Measurements from ENCODE around the gene IQCN.
"Not testable (repeated sequence)": the region's sequence is repeated elsewhere in the genome, so short reads cannot be mapped to it uniquely, and the experiment has no call there.

Gene IQCN

DNA sequence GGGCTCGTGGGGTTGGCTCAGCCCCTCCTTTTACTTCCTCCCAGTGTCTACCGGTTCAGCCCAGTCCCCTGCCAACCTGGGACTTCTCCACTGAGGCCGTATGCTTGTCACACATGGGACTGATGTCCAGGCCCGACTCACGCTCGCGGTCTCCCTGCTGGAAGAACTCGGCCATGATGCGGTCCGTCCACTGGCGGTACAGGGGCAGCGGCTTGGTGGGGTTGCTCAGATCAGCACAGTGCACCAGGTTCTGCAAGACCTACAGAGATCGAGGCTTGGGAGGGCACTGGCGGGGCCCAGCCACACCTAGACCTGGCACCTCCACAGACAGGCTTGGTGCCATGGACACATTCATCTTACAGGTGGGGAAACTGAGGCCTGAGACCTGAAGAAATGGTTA, 62.6 kb downstream of the IQCN start:
- Mint-ChIP-seq H3K27ac (no peak overlapping the region), H3K27me3 (ENCODE audit: low read depth) (peaks cover 10% of the 10 kb centered on the region), H3K36me3 (ENCODE audit: low read depth) (no peaks in the 10 kb centered on the region), H3K9me3 (no peaks in the 10 kb centered on the region), H3K4me1 (ENCODE audit: low read depth) (no peaks in the 10 kb centered on the region), H3K4me3 (no peak overlapping the region)

- not testable (repeated sequence) for H3K27ac Mint-ChIP-seq; H3K4me3 Mint-ChIP-seq; H3K36me3 Mint-ChIP-seq (ENCODE audit: low read depth); H3K9me3 Mint-ChIP-seq; H3K4me1 Mint-ChIP-seq (ENCODE audit: low read depth)
- peaks cover 10% of the 10 kb centered on the region for H3K27me3 Mint-ChIP-seq (ENCODE audit: low read depth)
Measured at GRCh38 chr19:18209912-18210311, 64.3 kb downstream of the IQCN start.

- Mint-ChIP-seq H3K4me1 (ENCODE audit: low read depth) (peaks cover 10% of the 10 kb centered on the region), H3K4me3 (no peak overlapping the region), H3K27me3 (ENCODE audit: low read depth) (peaks cover 10% of the 10 kb centered on the region), H3K27ac (no peak overlapping the region), H3K9me3 (no peaks in the 10 kb centered on the region), H3K36me3 (ENCODE audit: low read depth) (no peaks in the 10 kb centered on the region)
Measured at GRCh38 chr19:18208098-18208951, 65.9 kb downstream of the IQCN start.
